Measurements from ENCODE around the gene CEP57. TPM values are rescaled to one million over a fixed set of nuclear protein-coding genes. Genes with fewer than 3 reads are reported as not detected.

The CEP57 gene
- total RNA-seq, 1 donor from 2014 or later = 31.3 TPM

DNA sequence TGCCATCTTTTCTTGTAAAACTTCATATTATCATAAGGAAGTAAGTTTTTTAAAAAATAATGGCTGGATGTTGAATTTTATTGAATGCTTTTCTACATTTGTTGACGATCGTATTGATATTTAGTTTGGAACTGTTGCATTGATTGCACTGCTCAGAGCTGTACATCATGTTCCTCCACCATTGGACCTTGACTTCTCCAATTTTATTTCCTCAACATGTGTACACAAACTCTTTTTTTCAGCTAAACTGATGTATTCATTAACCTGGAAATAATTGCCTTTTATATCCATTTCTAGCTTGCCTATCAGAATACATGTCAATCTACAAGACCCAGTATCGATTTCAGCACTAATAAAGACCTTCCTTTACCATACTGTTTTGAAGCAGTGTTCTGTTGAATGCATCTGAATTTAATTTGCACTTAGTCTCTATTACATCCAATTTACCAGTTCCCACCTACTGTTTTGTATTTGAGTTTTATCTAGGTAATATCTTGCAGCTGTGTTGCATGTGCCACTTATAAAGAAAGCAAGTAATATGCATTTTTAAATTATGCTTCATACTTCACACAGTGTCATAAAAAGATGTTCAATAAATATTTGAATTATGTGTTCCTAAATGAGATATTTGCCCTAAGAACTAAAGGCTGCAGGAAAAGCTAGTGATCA lies 5.5 kb downstream of the CEP57 start:
- peaks cover 12% of the 10 kb centered on the region for H3K36me3 Mint-ChIP-seq (ENCODE audit: unreplicated experiment)
- DNase-seq (ENCODE audit: extremely low spot score, unreplicated experiment) = no peak
- peaks cover 16% of the 10 kb centered on the region for H3K4me1 Mint-ChIP-seq (ENCODE audit: unreplicated experiment)
- no peak overlapping the region for H3K27ac Mint-ChIP-seq (ENCODE audit: unreplicated experiment)
- TF ChIP-seq, protein P1, sequence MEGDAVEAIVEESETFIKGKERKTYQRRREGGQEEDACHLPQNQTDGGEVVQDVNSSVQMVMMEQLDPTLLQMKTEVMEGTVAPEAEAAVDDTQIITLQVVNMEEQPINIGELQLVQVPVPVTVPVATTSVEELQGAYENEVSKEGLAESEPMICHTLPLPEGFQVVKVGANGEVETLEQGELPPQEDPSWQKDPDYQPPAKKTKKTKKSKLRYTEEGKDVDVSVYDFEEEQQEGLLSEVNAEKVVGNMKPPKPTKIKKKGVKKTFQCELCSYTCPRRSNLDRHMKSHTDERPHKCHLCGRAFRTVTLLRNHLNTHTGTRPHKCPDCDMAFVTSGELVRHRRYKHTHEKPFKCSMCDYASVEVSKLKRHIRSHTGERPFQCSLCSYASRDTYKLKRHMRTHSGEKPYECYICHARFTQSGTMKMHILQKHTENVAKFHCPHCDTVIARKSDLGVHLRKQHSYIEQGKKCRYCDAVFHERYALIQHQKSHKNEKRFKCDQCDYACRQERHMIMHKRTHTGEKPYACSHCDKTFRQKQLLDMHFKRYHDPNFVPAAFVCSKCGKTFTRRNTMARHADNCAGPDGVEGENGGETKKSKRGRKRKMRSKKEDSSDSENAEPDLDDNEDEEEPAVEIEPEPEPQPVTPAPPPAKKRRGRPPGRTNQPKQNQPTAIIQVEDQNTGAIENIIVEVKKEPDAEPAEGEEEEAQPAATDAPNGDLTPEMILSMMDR (IDR thresholded peaks at IDR 0.05) = no peak
- H3K4me3 Mint-ChIP-seq (ENCODE audit: unreplicated experiment) = no peak overlapping the region
- H3K27me3 Mint-ChIP-seq (ENCODE audit: unreplicated experiment) = no peaks in the 10 kb centered on the region
- H3K9me3 Mint-ChIP-seq (ENCODE audit: unreplicated experiment) = no peaks in the 10 kb centered on the region

GRCh38 chr11:95796501-95796900 lies 6.2 kb downstream of the CEP57 start:
- Mint-ChIP-seq H3K27me3 (ENCODE audit: unreplicated experiment) (no peaks in the 10 kb centered on the region), H3K4me1 (ENCODE audit: unreplicated experiment) (peaks cover 13% of the 10 kb centered on the region), H3K36me3 (ENCODE audit: unreplicated experiment) (peaks cover 14% of the 10 kb centered on the region), H3K9me3 (ENCODE audit: unreplicated experiment) (no peaks in the 10 kb centered on the region), H3K4me3 (ENCODE audit: unreplicated experiment) (no peak overlapping the region), H3K27ac (ENCODE audit: unreplicated experiment) (no peak overlapping the region)
- TF ChIP-seq, protein P1 (IDR thresholded peaks at IDR 0.05) = no peak
- DNase-seq (ENCODE audit: extremely low spot score, unreplicated experiment) = no peak

DNA sequence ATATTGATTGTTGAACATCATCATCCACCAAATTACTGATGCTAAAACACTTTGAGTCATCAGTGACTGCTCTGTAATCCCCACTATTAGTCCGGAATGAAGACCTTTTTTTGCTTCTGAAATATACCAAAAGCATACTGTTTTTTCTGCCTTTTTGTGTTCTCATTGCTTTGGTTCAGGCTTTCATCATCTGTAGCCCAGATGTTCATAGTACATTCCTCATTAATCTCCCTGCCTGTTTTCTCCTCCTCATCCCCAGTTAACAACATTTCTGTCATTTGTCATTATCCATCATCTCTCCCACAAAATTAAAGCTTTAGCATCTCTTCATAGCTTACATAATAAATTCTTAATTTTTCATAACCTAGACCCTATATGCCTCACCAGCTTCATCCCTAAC lies 9.2 kb downstream of the CEP57 start:
- no peak overlapping the region for H3K27ac Mint-ChIP-seq (ENCODE audit: unreplicated experiment)
- H3K4me1 Mint-ChIP-seq (ENCODE audit: unreplicated experiment) = no peaks in the 10 kb centered on the region
- H3K36me3 Mint-ChIP-seq (ENCODE audit: unreplicated experiment) = peaks cover 24% of the 10 kb centered on the region
- H3K4me3 Mint-ChIP-seq (ENCODE audit: unreplicated experiment) = no peak overlapping the region
- TF ChIP-seq, protein P1 (IDR thresholded peaks at IDR 0.05) = no peak
- H3K9me3 Mint-ChIP-seq (ENCODE audit: unreplicated experiment) = no peaks in the 10 kb centered on the region
- DNase-seq (ENCODE audit: extremely low spot score, unreplicated experiment) = no peak
- H3K27me3 Mint-ChIP-seq (ENCODE audit: unreplicated experiment) = no peaks in the 10 kb centered on the region

DNA sequence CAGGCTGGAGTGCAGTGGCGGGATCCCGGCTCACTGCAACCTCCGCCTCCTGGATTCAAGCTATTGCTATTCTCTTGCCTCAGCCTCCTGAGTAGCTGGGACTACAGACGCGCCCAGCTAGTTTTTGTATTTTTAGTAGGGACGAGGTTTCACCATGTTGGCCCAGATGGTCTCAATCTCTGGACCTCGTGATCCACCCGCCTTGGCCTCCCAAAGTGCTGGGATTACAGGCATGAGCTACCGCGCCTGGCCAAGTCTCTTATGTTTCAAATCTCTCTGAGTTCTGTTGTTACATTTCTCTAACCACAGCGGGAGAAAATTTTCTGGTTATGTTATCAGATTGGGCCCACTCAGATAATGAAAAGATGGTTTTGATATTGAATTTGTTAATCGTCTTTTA lies 10.1 kb downstream of the CEP57 start:
- peaks cover 28% of the 10 kb centered on the region for H3K36me3 Mint-ChIP-seq (ENCODE audit: unreplicated experiment)
- no peak for DNase-seq (ENCODE audit: extremely low spot score, unreplicated experiment)
- H3K27ac Mint-ChIP-seq (ENCODE audit: unreplicated experiment) = no peak overlapping the region
- TF ChIP-seq, protein P1 (IDR thresholded peaks at IDR 0.05) = no peak
- H3K27me3 Mint-ChIP-seq (ENCODE audit: unreplicated experiment) = no peaks in the 10 kb centered on the region
- H3K4me3 Mint-ChIP-seq (ENCODE audit: unreplicated experiment) = no peak overlapping the region
- no peaks in the 10 kb centered on the region for H3K4me1 Mint-ChIP-seq (ENCODE audit: unreplicated experiment)
- H3K9me3 Mint-ChIP-seq (ENCODE audit: unreplicated experiment) = no peaks in the 10 kb centered on the region

GRCh38 chr11:95802806-95803205 lies 12.5 kb downstream of the CEP57 start:
- no peak for DNase-seq (ENCODE audit: extremely low spot score, unreplicated experiment)
- TF ChIP-seq, protein P1 (IDR thresholded peaks at IDR 0.05) = no peak
- Mint-ChIP-seq H3K36me3 (ENCODE audit: unreplicated experiment) (peaks cover 40% of the 10 kb centered on the region), H3K27me3 (ENCODE audit: unreplicated experiment) (no peaks in the 10 kb centered on the region), H3K9me3 (ENCODE audit: unreplicated experiment) (peaks cover 6% of the 10 kb centered on the region), H3K27ac (ENCODE audit: unreplicated experiment) (no peak overlapping the region), H3K4me3 (ENCODE audit: unreplicated experiment) (no peak overlapping the region), H3K4me1 (ENCODE audit: unreplicated experiment) (no peaks in the 10 kb centered on the region)
